GM15510 (cell line): Measurements from ENCODE around the gene FSTL1.

Experiments
- POLR2A ChIP-seq: IDR thresholded peaks from 3 replicates; pipeline ENCODE4 v1.6.1; 2011; ENCODE audit warnings: borderline replicate concordance; ENCODE audit not compliant: insufficient read length; ENCODE audit errors: extremely low read depth

Gene FSTL1

GRCh38 chr3:120418866-120419490, 31.8 kb downstream of the FSTL1 start:
- no peak for TF ChIP-seq POLR2A

GRCh38 chr3:120418446-120418845, 32.3 kb downstream of the FSTL1 start:
- no peak for TF ChIP-seq POLR2A

GRCh38 chr3:120417272-120417911, 33.4 kb downstream of the FSTL1 start:
- no peak for TF ChIP-seq POLR2A

GRCh38 chr3:120416868-120417267, 33.9 kb downstream of the FSTL1 start:
- TF ChIP-seq POLR2A, result no peak

- TF ChIP-seq POLR2A, result no peak
Measured at GRCh38 chr3:120415756-120416155, 35.0 kb downstream of the FSTL1 start.

GRCh38 chr3:120410541-120410940, 40.3 kb downstream of the FSTL1 start:
- no peak for TF ChIP-seq POLR2A

GRCh38 chr3:120410116-120410515, 40.7 kb downstream of the FSTL1 start:
- TF ChIP-seq POLR2A, result no peak

- TF ChIP-seq POLR2A, result no peak
Measured at GRCh38 chr3:120407508-120408287, 43.1 kb downstream of the FSTL1 start.

GRCh38 chr3:120404876-120405275, 45.9 kb downstream of the FSTL1 start:
- no peak for TF ChIP-seq POLR2A

- TF ChIP-seq POLR2A, result no peak
Measured at GRCh38 chr3:120402257-120402656, 48.5 kb downstream of the FSTL1 start.

- no peak for TF ChIP-seq POLR2A
Measured at GRCh38 chr3:120399372-120399771, 51.4 kb downstream of the FSTL1 start.

- TF ChIP-seq POLR2A, result no peak
Measured at GRCh38 chr3:120396469-120396868, 54.3 kb downstream of the FSTL1 start.

GRCh38 chr3:120394347-120394746, 56.4 kb downstream of the FSTL1 start:
- TF ChIP-seq POLR2A, result no peak

GRCh38 chr3:120393761-120394160, 57.0 kb downstream of the FSTL1 start:
- no peak for TF ChIP-seq POLR2A

- TF ChIP-seq POLR2A, result no peak
Measured at GRCh38 chr3:120393243-120393642, 57.5 kb downstream of the FSTL1 start.

- no peak for TF ChIP-seq POLR2A
Measured at GRCh38 chr3:120382941-120383447, 67.8 kb downstream of the FSTL1 start.

GRCh38 chr3:120381503-120381902, 69.3 kb downstream of the FSTL1 start:
- TF ChIP-seq POLR2A, result no peak

- no peak for TF ChIP-seq POLR2A
Measured at GRCh38 chr3:120370463-120370862, 80.3 kb downstream of the FSTL1 start.
